OCI-LY7 (cell line): ENCODE measurements around the gene BLACAT1. TPM values are rescaled to one million over a fixed set of nuclear protein-coding genes. Genes with fewer than 3 reads are reported as not detected.

ENCODE experiments used
- Bru-seq: library from RNA; stranded (reverse); fragments of 400-500 nt; gene quantifications from one replicate; lab custom pipeline; 2021; lab: Mats Ljungman, UMichigan
- BruChase-seq, 2 experiments: library from RNA; stranded (reverse); fragments of 400-500 nt; gene quantifications; one replicate each; lab custom pipeline; 2021; lab: Mats Ljungman, UMichigan
- BruUV-seq: library from RNA; stranded (reverse); fragments of 400-500 nt; replicated peaks from 2 replicates; lab custom pipeline; 2021; lab: Mats Ljungman, UMichigan
- CTCF ChIA-PET: fragments of 300-600 bp; sonication (Branson Sonifier 250); formaldehyde crosslinking; loops from one replicate; lab custom pipeline; 2022; ENCODE audit warnings: antibody characterized with exemption; ENCODE audit not compliant: unreplicated experiment; lab: Charles Lee
- POLR2A ChIA-PET: fragments of 300-600 bp; sonication (Branson Sonifier 250); formaldehyde crosslinking; loops from one replicate; lab custom pipeline; 2022; ENCODE audit warnings: antibody characterized with exemption; lab: Charles Lee
- DNase-seq: peaks from one replicate; pipeline ENCODE4 v3.0.0-alpha.2; 2015; ENCODE audit warnings: low spot score
- H2AFZ ChIP-seq: fragments of 200-600 bp; sonication (generic), shearing (Covaris generic); 2 replicates; pipeline ENCODE4 v1.6.1; 2014; ENCODE audit warnings: mild to moderate bottlenecking, antibody characterized with exemption, low read length, moderate library complexity
- H3K27ac ChIP-seq: fragments of 200-600 bp; sonication (generic); 2 replicates; pipeline ENCODE4 v1.5.1; 2014; ENCODE audit warnings: mixed run types, low read depth, mild to moderate bottlenecking, moderate library complexity, low read length, inconsistent platforms; ENCODE audit not compliant: poor library complexity, severe bottlenecking
- H3K36me3 ChIP-seq: fragments of 200-600 bp; sonication (generic); 2 replicates; pipeline ENCODE4 v1.6.1; 2014; ENCODE audit warnings: mild to moderate bottlenecking, antibody characterized with exemption, low read length, moderate library complexity, mixed read lengths; ENCODE audit not compliant: insufficient read depth
- H3K4me1 ChIP-seq: fragments of 200-600 bp; sonication (generic); 2 replicates; pipeline ENCODE4 v1.5.1; 2014; ENCODE audit warnings: mild to moderate bottlenecking, low read length; ENCODE audit not compliant: insufficient read depth, poor library complexity, severe bottlenecking
- H3K4me2 ChIP-seq: fragments of 200-600 bp; sonication (generic); 2 replicates; pipeline ENCODE4 v1.6.1; 2014; ENCODE audit warnings: mild to moderate bottlenecking, low read length
- H3K4me3 ChIP-seq: fragments of 200-600 bp; sonication (generic); 2 replicates; pipeline ENCODE4 v1.5.1; 2014; ENCODE audit warnings: mild to moderate bottlenecking, low read depth, low read length; ENCODE audit not compliant: poor library complexity, severe bottlenecking
- H3K79me2 ChIP-seq: fragments of 200-600 bp; sonication (generic); 2 replicates; pipeline ENCODE4 v1.6.1; 2016; ENCODE audit warnings: low read depth, mild to moderate bottlenecking, low read length, moderate library complexity, mixed read lengths; ENCODE audit not compliant: insufficient read depth
- H3K9me2 ChIP-seq: fragments of 200-600 bp; sonication (generic); 2 replicates; pipeline ENCODE4 v1.6.1; 2016; ENCODE audit warnings: mild to moderate bottlenecking, low read length, mixed read lengths; ENCODE audit not compliant: insufficient read depth
- H3K9me3 ChIP-seq: fragments of 200-600 bp; sonication (generic); 2 replicates; pipeline ENCODE4 v1.6.1; 2014; ENCODE audit warnings: mild to moderate bottlenecking, mixed run types, low read length, mixed read lengths
- H4K20me1 ChIP-seq: fragments of 200-600 bp; sonication (generic); 2 replicates; pipeline ENCODE4 v1.6.1; 2014; ENCODE audit warnings: mild to moderate bottlenecking, antibody characterized with exemption, low read length, moderate library complexity, mixed read lengths; ENCODE audit not compliant: insufficient read depth
- CTCF ChIP-seq: fragments of 200-600 bp; sonication (generic); conservative IDR thresholded peaks from 2 replicates; pipeline ENCODE4 v1.5.1; 2014; ENCODE audit warnings: mild to moderate bottlenecking, antibody characterized with exemption, low read length, moderate library complexity, mixed read lengths
- EZH2phosphoT487 ChIP-seq: fragments of 200-600 bp; sonication (generic); IDR thresholded peaks from 2 replicates; pipeline ENCODE4 v1.6.1; 2018; ENCODE audit warnings: low read depth, borderline replicate concordance, mild to moderate bottlenecking, mixed run types, antibody characterized with exemption, low read length, moderate library complexity, mixed read lengths
- intact Hi-C: fragments of 100-400 bp; cut with micrococcal nuclease; formaldehyde crosslinking; loops from one replicate; pipeline ENCODE4 v1.10.0; 2022; ENCODE audit not compliant: unreplicated experiment
- long read RNA-seq: library from polyadenylated mRNA; stranded (forward); transcript quantifications from one replicate; pipeline ENCODE4 v2.0.0, GENCODE V29; 2022
- total RNA-seq, 2 experiments: library from RNA; depleted of rRNA in 1 of 2; stranded (reverse); fragments of >200 nt in 1 of 2; shearing (Covaris generic) in 1 of 2; gene quantifications; 2 replicates each; pipeline ENCODE4 v1.2.3, GENCODE V29; 2014 to 2022

BLACAT1 gene
- total RNA-seq (2014; rRNA removed; shearing (Covaris generic)) = 0.19 TPM in 1 of 2 replicates, not detected in the other
- 0.29 and 0.48 TPM in 2 replicates for total RNA-seq (2022)
- Bru-seq, nascent RNA = percentile 31 among the genes with signal in this experiment
- BruChase-seq, experiment 1, labeled RNA remaining after a 6-hour chase = percentile 16 among the genes with signal in this experiment
- percentile 16 among the genes with signal in this experiment for BruChase-seq, experiment 2, labeled RNA remaining after a 2-hour chase
- long read RNA-seq = 0 reads

GRCh38 chr1:205455581-205456382 lies at the start of gene BLACAT1:
Gene BLACAT1, minus strand, starts transcription at chr1:205456045.
- POLR2A ChIA-PET = interaction anchor here (1.1 kb wide), 1 partner anchor 16 kb away, joined by 3 read pairs; no protein-coding TSS in a partner anchor
- intact Hi-C loops = no loop called here
- Histone ChIP-seq H3K4me3 (no peak within 1 kb of the TSS), H3K9me3 (no peaks in the 10 kb centered on the region), H3K27ac (no peak within 1 kb of the TSS), H3K4me2 (no peak within 1 kb of the TSS), H3K79me2 (no peaks in the 10 kb centered on the region), H3K36me3 (no peaks in the 10 kb centered on the region), H3K9me2 (no peaks in the 10 kb centered on the region), H3K4me1 (no peaks in the 10 kb centered on the region), H2AFZ (no peak within 1 kb of the TSS), H4K20me1 (no peaks in the 10 kb centered on the region)
- CTCF ChIA-PET = no interaction called here
- no TSS peak for BruUV-seq
- no peak for DNase-seq
- TF ChIP-seq CTCF = no peak
- peak; percentile 84; the same call in 1 of the 2 replicates for TF ChIP-seq EZH2phosphoT487

- Histone ChIP-seq H3K4me1 (peaks cover 24% of the 10 kb centered on the region), H4K20me1 (no peaks in the 10 kb centered on the region), H2AFZ (peak overlapping the region; percentile 69), H3K9me3 (no peaks in the 10 kb centered on the region), H3K9me2 (no peaks in the 10 kb centered on the region), H3K4me3 (peak overlapping the region; percentile 72), H3K79me2 (no peaks in the 10 kb centered on the region), H3K36me3 (no peaks in the 10 kb centered on the region), H3K4me2 (peak overlapping the region; percentile 93), H3K27ac (peak overlapping the region; percentile 12)
- BruUV-seq = no TSS peak
- ChIA-PET CTCF (interaction anchor here (0.6 kb wide), 1 partner anchor 90 kb away, joined by 4 read pairs; no protein-coding TSS in a partner anchor), POLR2A (no interaction called here)
- peak; percentile 32 for DNase-seq
- intact Hi-C loops = no loop called here
- TF ChIP-seq EZH2phosphoT487 (no peak), CTCF (no peak)
These were observed 49.4 kb upstream of the BLACAT1 start for GRCh38 chr1:205505076-205505729.
